ENCODE data around the gene B3GAT1.
"Not testable (repeated sequence)": the region's sequence is repeated elsewhere in the genome, so short reads cannot be mapped to it uniquely, and the experiment has no call there.

Gene B3GAT1

GRCh38 chr11:134345237-134345550 lies 66.8 kb downstream of the B3GAT1 start:
- ChIA-PET POLR2A (no interaction called here), CTCF (no interaction called here)
- TF ChIP-seq NFRKB (IDR thresholded peaks at IDR 0.05), result no peak
- TF ChIP-seq ZNF384 (IDR thresholded peaks at IDR 0.05), result no peak
- no peak for TF ChIP-seq ELF4 (IDR thresholded peaks at IDR 0.05)
- TF ChIP-seq LEF1 (IDR thresholded peaks at IDR 0.05; ENCODE audit: borderline replicate concordance), result no peak
- TF ChIP-seq HDGF (IDR thresholded peaks at IDR 0.05; ENCODE audit: borderline replicate concordance), result no peak
- no peak for TF ChIP-seq PKNOX1 (IDR thresholded peaks at IDR 0.05)
- no peak for TF ChIP-seq SP1 (IDR thresholded peaks at IDR 0.05)
- no peak for TF ChIP-seq L3MBTL2 (conservative IDR thresholded peaks at IDR 0.05)
- no peak for TF ChIP-seq BHLHE40 (IDR thresholded peaks at IDR 0.05; ENCODE audit: borderline replicate concordance)
- TF ChIP-seq ARNT (IDR thresholded peaks at IDR 0.05), result no peak
- TF ChIP-seq FOXK2 (IDR thresholded peaks at IDR 0.05), result no peak
- TF ChIP-seq TARDBP (IDR thresholded peaks at IDR 0.05), result no peak
- DNase-seq (ENCODE audit: extremely low spot score), result no peak

DNA sequence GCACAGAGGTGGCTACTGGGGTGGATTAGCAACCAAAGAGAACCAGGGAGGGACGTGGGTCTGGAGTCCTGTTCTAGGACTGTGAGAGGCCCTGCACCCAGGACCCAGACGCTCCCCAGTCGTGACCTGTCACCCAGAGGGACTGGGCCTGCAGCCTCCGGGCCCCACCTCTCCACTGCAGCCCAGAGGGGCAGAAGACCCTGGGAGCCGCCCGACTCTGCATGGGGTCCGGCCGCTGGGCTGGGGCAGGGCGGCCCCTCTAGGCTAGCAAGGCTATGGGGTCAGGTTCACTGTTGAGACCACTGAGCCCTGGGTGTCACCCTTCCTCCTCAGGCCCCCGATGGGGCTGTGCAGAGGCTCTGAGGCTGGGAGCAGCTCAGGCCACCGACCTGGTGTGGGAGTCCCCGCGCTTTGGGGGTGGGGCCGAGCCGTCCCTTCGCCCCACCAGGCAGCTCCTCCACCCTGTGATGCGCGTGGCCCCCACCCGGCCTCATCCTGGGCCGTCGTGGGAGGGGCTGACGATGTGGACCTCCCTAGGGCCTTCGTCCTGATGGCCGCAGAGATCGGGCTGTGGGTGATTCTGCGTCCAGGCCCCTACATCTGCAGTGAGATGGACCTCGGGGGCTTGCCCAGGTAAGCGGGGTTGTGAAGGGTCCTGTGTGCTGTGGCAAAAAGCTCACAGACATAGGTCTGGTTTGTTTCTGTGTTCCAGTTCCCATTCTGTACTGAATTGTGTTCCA lies 67.4 kb downstream of the B3GAT1 start:
- DNase-seq (ENCODE audit: extremely low spot score); CTCF ChIA-PET: not testable (repeated sequence)
- POLR2A ChIA-PET, result interaction anchor here (1.0 kb wide), 1 partner anchor 69 kb away, joined by 3 read pairs; the partner anchor contains the start of gene GLB1L3

- DNase-seq (ENCODE audit: extremely low spot score), result no peak
- ChIA-PET CTCF (no interaction called here), POLR2A (interaction anchor here (1.0 kb wide), 1 partner anchor 68 kb away, joined by 3 read pairs; the partner anchor contains the start of gene GLB1L3)
- TF ChIP-seq LEF1 (IDR thresholded peaks at IDR 0.05; ENCODE audit: borderline replicate concordance), result no peak
- TF ChIP-seq HDGF (IDR thresholded peaks at IDR 0.05; ENCODE audit: borderline replicate concordance), result no peak
- no peak for TF ChIP-seq ZNF384 (IDR thresholded peaks at IDR 0.05)
- no peak for TF ChIP-seq CTBP1 (IDR thresholded peaks at IDR 0.05; ENCODE audit: borderline replicate concordance)
- no peak for TF ChIP-seq SP1 (IDR thresholded peaks at IDR 0.05)
- no peak for TF ChIP-seq PKNOX1 (IDR thresholded peaks at IDR 0.05)
- no peak for TF ChIP-seq BHLHE40 (IDR thresholded peaks at IDR 0.05; ENCODE audit: borderline replicate concordance)
- no peak for TF ChIP-seq TARDBP (IDR thresholded peaks at IDR 0.05)
- TF ChIP-seq FOXA1 (IDR thresholded peaks at IDR 0.05), result no peak
- no peak for TF ChIP-seq FOXM1 (IDR thresholded peaks at IDR 0.05; ENCODE audit: borderline replicate concordance)
- no peak for TF ChIP-seq ARNT (IDR thresholded peaks at IDR 0.05)
- no peak for TF ChIP-seq ELF4 (IDR thresholded peaks at IDR 0.05)
- no peak for TF ChIP-seq NFRKB (IDR thresholded peaks at IDR 0.05)
- TF ChIP-seq SUZ12 (IDR thresholded peaks at IDR 0.05), result no peak
- TF ChIP-seq L3MBTL2 (conservative IDR thresholded peaks at IDR 0.05), result no peak
Measured at GRCh38 chr11:134343646-134344045, 68.4 kb downstream of the B3GAT1 start.

- TF ChIP-seq SUZ12 (IDR thresholded peaks at IDR 0.05) (no peak), PKNOX1 (IDR thresholded peaks at IDR 0.05) (no peak), SP1 (IDR thresholded peaks at IDR 0.05) (no peak), FOXK2 (IDR thresholded peaks at IDR 0.05) (no peak), ARNT (IDR thresholded peaks at IDR 0.05) (no peak), TARDBP (IDR thresholded peaks at IDR 0.05) (no peak), ZNF384 (IDR thresholded peaks at IDR 0.05) (no peak), FOXM1 (IDR thresholded peaks at IDR 0.05; ENCODE audit: borderline replicate concordance) (no peak), NFRKB (IDR thresholded peaks at IDR 0.05) (no peak)
- no peak for DNase-seq (ENCODE audit: extremely low spot score)
- ChIA-PET POLR2A (no interaction called here), CTCF (no interaction called here)
Measured at GRCh38 chr11:134342572-134343340, 69.3 kb downstream of the B3GAT1 start.

- ChIA-PET CTCF (no interaction called here), POLR2A (no interaction called here)
- TF ChIP-seq ZNF384 (IDR thresholded peaks at IDR 0.05), result no peak
- no peak for TF ChIP-seq CTBP1 (IDR thresholded peaks at IDR 0.05; ENCODE audit: borderline replicate concordance)
- no peak for TF ChIP-seq HDGF (IDR thresholded peaks at IDR 0.05; ENCODE audit: borderline replicate concordance)
- no peak for TF ChIP-seq ELF4 (IDR thresholded peaks at IDR 0.05)
- no peak for TF ChIP-seq SP1 (IDR thresholded peaks at IDR 0.05)
- TF ChIP-seq FOXK2 (IDR thresholded peaks at IDR 0.05), result no peak
- no peak for TF ChIP-seq FOXM1 (IDR thresholded peaks at IDR 0.05; ENCODE audit: borderline replicate concordance)
- no peak for TF ChIP-seq L3MBTL2 (conservative IDR thresholded peaks at IDR 0.05)
- no peak for TF ChIP-seq PKNOX1 (IDR thresholded peaks at IDR 0.05)
- no peak for TF ChIP-seq LEF1 (IDR thresholded peaks at IDR 0.05; ENCODE audit: borderline replicate concordance)
- TF ChIP-seq ARNT (IDR thresholded peaks at IDR 0.05), result no peak
- TF ChIP-seq SUZ12 (IDR thresholded peaks at IDR 0.05), result no peak
- no peak for TF ChIP-seq FOXA1 (IDR thresholded peaks at IDR 0.05)
- no peak for TF ChIP-seq TARDBP (IDR thresholded peaks at IDR 0.05)
- no peak for TF ChIP-seq BHLHE40 (IDR thresholded peaks at IDR 0.05; ENCODE audit: borderline replicate concordance)
- no peak for TF ChIP-seq NFRKB (IDR thresholded peaks at IDR 0.05)
- no peak for DNase-seq (ENCODE audit: extremely low spot score)
Measured at GRCh38 chr11:134341805-134342571, 70.1 kb downstream of the B3GAT1 start.

Data from HEK293T (cell line).